ENCODE measurements around the gene PHRF1.

The PHRF1 gene

DNA sequence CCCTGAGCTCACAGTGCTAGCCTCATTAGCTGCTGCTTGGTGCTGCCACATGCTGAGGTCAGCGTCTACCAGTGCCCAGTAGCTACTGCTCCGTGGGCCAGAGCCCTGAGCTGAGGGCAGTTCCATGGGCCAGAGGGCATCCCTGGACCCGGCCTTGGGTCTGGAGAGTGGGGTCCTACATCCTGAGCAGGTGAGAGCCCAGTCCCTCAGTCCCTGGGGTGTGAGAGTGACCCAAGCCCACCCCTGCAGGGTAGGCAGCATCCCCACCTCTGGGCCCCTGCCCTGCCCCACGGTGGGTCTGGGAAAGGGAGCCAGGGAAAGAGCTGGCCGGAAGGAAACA, 25.6 kb upstream of the PHRF1 start:
- DNase-seq (ENCODE audit: low read depth): no peak
- in situ Hi-C loops (cut with HindIII; ENCODE audit: low sequenced_read_pairs): no loop called here
- no peak overlapping the region for H3K4me3 ChIP-seq (ENCODE audit: low read depth, low read length)
- TF ChIP-seq CTCF (IDR thresholded peaks at IDR 0.05; ENCODE audit: low read depth, low read length, missing control alignments): no peak

GRCh38 chr11:551131-551530, 25.1 kb upstream of the PHRF1 start:
- no peak overlapping the region for H3K4me3 ChIP-seq (ENCODE audit: low read depth, low read length)
- no peak for DNase-seq (ENCODE audit: low read depth)
- TF ChIP-seq CTCF (IDR thresholded peaks at IDR 0.05; ENCODE audit: low read depth, low read length, missing control alignments): no peak
- in situ Hi-C loops (cut with HindIII; ENCODE audit: low sequenced_read_pairs): no loop called here

GRCh38 chr11:551596-551995, 24.7 kb upstream of the PHRF1 start:
- in situ Hi-C loops (cut with HindIII; ENCODE audit: low sequenced_read_pairs): no loop called here
- TF ChIP-seq CTCF (IDR thresholded peaks at IDR 0.05; ENCODE audit: low read depth, low read length, missing control alignments): no peak
- DNase-seq (ENCODE audit: low read depth): no peak
- H3K4me3 ChIP-seq (ENCODE audit: low read depth, low read length): no peak overlapping the region

- DNase-seq (ENCODE audit: low read depth): no peak
- no peak overlapping the region for H3K4me3 ChIP-seq (ENCODE audit: low read depth, low read length)
- in situ Hi-C loops (cut with HindIII; ENCODE audit: low sequenced_read_pairs): no loop called here
- no peak for TF ChIP-seq CTCF (IDR thresholded peaks at IDR 0.05; ENCODE audit: low read depth, low read length, missing control alignments)
Measured at GRCh38 chr11:553083-553987, 22.9 kb upstream of the PHRF1 start.

DNA sequence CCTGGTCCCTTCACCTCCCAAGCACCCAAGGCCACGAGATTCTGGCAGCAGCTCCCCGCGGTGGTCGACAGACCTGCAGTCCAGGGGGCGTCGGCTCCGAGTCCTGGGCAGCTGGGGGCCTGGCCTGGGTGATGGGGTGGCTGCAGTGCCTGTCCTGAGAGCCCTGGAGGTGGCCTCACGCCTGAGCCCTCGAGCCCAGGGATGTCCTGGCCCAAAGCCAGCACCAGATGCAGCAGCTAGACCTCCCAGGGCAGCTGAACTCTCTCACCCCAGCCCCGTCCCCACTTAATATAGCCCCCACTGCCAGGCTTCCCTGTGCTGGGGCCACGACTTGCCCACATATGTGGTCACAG, 22.3 kb upstream of the PHRF1 start:
- TF ChIP-seq CTCF (IDR thresholded peaks at IDR 0.05; ENCODE audit: low read depth, low read length, missing control alignments): no peak
- H3K4me3 ChIP-seq (ENCODE audit: low read depth, low read length): no peak overlapping the region
- no peak for DNase-seq (ENCODE audit: low read depth)
- in situ Hi-C loops (cut with HindIII; ENCODE audit: low sequenced_read_pairs): no loop called here

DNA sequence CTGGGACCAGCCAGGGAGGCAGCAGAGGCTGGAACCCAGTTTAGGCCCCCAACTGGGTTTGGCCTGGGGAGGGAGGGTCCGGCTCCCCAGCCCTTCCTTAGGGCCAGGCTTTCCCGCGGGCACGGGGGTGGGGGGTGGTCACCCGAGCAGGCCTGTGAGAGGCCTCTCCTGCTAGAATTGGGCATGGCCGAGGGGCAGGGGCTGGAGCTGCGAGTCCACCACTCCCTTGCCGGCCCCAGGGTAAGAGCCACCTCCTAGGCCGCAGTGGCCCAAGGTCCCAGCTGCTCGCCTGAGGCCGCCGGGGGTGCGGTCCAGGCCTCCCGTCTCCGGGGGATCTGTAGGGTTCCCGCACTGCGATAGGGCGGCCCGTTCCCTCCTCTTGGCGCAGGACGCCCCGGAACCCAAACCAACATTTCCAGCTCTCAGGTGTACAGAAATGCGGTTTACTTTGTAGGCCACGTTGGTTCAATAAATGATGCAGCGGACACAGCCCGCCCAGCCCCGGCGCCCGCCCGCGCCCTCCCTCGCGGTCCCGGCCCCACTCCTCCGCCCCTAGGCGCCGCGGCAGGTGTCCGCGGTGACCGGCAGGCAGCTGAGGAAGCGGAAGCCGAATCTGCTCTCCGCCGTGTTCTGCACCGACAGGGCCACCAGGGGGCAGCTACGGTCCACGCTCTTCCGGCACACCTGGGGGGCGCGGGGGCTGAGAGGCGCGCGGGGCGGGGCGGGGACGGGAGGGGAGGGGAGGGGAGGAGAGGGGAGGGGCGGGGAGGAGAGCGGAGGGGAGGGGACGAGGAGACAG, 21.6 kb upstream of the PHRF1 start:
- DNase-seq (ENCODE audit: low read depth): no peak
- in situ Hi-C loops (cut with HindIII; ENCODE audit: low sequenced_read_pairs): no loop called here
- TF ChIP-seq CTCF (IDR thresholded peaks at IDR 0.05; ENCODE audit: low read depth, low read length, missing control alignments): peak; percentile 48
- peak overlapping the region; percentile 10 for H3K4me3 ChIP-seq (ENCODE audit: low read depth, low read length)
